ENCODE results near the gene CNTF. TPM values are rescaled to one million over a fixed set of nuclear protein-coding genes. Genes with fewer than 3 reads are reported as not detected.

The CNTF gene
- total and polyA plus RNA-seq, 2 experiments from 2014 or later, result 0.24 to 1.8 TPM

DNA sequence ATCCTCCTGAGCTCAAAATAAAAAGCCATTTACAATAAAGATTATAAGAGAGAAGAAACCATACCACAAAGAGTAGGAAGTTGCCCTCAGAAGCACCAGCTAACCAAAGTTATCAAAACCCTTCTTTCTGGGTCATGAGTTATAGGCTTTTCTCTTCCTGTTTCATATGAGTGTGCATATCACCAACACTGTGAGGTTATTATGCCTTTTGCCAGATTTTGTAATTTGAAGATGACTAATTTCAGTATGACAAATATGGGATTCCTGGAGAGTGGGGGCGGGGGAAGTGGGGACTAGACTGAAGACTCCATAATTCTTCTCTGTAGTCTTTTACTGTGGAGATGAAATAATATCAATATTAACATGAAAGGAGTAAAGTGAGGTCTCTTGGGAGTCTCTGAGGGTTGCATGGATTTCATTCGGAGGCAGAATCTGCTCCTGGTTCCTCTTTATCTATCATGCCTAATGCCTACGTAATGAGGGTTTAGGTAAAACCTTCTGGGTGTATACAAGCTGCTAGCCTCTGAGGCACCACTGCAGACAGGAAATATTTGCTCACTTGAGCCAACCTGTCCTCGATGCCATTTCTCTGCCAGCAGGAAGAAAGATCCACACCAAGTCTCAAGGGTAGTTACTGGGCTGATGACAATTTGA, 48.9 kb upstream of the CNTF start:
- Mint-ChIP-seq H3K4me1 (peaks cover 7% of the 10 kb centered on the region; the same call in 2 of the 3 replicates), H3K4me3 (no peak overlapping the region), H3K27me3 (ENCODE audit: insufficient read depth, low read depth, poor library complexity) (peaks cover 9% of the 10 kb centered on the region), H3K27ac (no peak overlapping the region), H3K9me3 (no peaks in the 10 kb centered on the region), H3K36me3 (ENCODE audit: low read depth) (peaks cover 6% of the 10 kb centered on the region; the same call in 2 of the 3 replicates)
- H4K20me1 ChIP-seq (replicated peaks; ENCODE audit: insufficient read depth), result no peaks in the 10 kb centered on the region
- H3K9me2 ChIP-seq (ENCODE audit: insufficient read depth), result no peaks in the 10 kb centered on the region
- no peak overlapping the region for H2AFZ ChIP-seq
- TF ChIP-seq POLR2AphosphoS5 (IDR thresholded peaks at IDR 0.05; ENCODE audit: low read depth) (no peak), CTCF (conservative IDR thresholded peaks at IDR 0.05; ENCODE audit: low read depth in 2 of 2) (no peak), ETS1 (IDR thresholded peaks at IDR 0.05) (no peak), EZH2 (IDR thresholded peaks at IDR 0.05; ENCODE audit: low read depth, unreplicated experiment) (no peak), NANOG (IDR thresholded peaks at IDR 0.05; ENCODE audit: borderline replicate concordance) (no peak)
- H3K36me3 ChIP-seq (ENCODE audit: insufficient read depth), result no peaks in the 10 kb centered on the region
- H3K27me3 ChIP-seq (ENCODE audit: insufficient read depth), result no peaks in the 10 kb centered on the region
- no peaks in the 10 kb centered on the region for H3K4me1 ChIP-seq (ENCODE audit: insufficient read depth)
- H3K4me3 ChIP-seq, result no peak overlapping the region
- no peak for ATAC-seq
- H3F3A ChIP-seq (replicated peaks; ENCODE audit: low read depth), result no peaks in the 10 kb centered on the region
- H3K27ac ChIP-seq (ENCODE audit: low read depth), result no peak overlapping the region
- no peak overlapping the region for H3K4me2 ChIP-seq
- H3K79me2 ChIP-seq (replicated peaks; ENCODE audit: insufficient read depth), result no peaks in the 10 kb centered on the region
- no peak for DNase-seq (ENCODE audit: low spot score)

GRCh38 chr11:58574881-58575280, 47.6 kb upstream of the CNTF start:
- peaks cover 15% of the 10 kb centered on the region for H3K27me3 Mint-ChIP-seq (ENCODE audit: insufficient read depth, low read depth, poor library complexity)
- H3K4me3 ChIP-seq, result no peak overlapping the region
- H3K27ac ChIP-seq (ENCODE audit: low read depth), result no peak overlapping the region
- H3K9me3 Mint-ChIP-seq, result no peaks in the 10 kb centered on the region
- H3K4me3 Mint-ChIP-seq, result no peak overlapping the region
- peaks cover 3% of the 10 kb centered on the region for H3K79me2 ChIP-seq (replicated peaks; ENCODE audit: insufficient read depth)
- ATAC-seq (no peak), DNase-seq (ENCODE audit: low spot score) (no peak)
- H4K20me1 ChIP-seq (replicated peaks; ENCODE audit: insufficient read depth), result no peaks in the 10 kb centered on the region
- H3F3A ChIP-seq (replicated peaks; ENCODE audit: low read depth), result no peaks in the 10 kb centered on the region
- no peak overlapping the region for H2AFZ ChIP-seq
- H3K4me1 ChIP-seq (ENCODE audit: insufficient read depth), result no peaks in the 10 kb centered on the region
- H3K27me3 ChIP-seq (ENCODE audit: insufficient read depth), result no peaks in the 10 kb centered on the region
- no peak overlapping the region for H3K27ac Mint-ChIP-seq
- H3K36me3 ChIP-seq (ENCODE audit: insufficient read depth), result no peaks in the 10 kb centered on the region
- H3K4me1 Mint-ChIP-seq, result peaks cover 7% of the 10 kb centered on the region; the same call in 2 of the 3 replicates
- no peaks in the 10 kb centered on the region for H3K9me2 ChIP-seq (ENCODE audit: insufficient read depth)
- peaks cover 9% of the 10 kb centered on the region; the same call in 2 of the 3 replicates for H3K36me3 Mint-ChIP-seq (ENCODE audit: low read depth)
- H3K4me2 ChIP-seq, result no peak overlapping the region
- TF ChIP-seq, protein P1, sequence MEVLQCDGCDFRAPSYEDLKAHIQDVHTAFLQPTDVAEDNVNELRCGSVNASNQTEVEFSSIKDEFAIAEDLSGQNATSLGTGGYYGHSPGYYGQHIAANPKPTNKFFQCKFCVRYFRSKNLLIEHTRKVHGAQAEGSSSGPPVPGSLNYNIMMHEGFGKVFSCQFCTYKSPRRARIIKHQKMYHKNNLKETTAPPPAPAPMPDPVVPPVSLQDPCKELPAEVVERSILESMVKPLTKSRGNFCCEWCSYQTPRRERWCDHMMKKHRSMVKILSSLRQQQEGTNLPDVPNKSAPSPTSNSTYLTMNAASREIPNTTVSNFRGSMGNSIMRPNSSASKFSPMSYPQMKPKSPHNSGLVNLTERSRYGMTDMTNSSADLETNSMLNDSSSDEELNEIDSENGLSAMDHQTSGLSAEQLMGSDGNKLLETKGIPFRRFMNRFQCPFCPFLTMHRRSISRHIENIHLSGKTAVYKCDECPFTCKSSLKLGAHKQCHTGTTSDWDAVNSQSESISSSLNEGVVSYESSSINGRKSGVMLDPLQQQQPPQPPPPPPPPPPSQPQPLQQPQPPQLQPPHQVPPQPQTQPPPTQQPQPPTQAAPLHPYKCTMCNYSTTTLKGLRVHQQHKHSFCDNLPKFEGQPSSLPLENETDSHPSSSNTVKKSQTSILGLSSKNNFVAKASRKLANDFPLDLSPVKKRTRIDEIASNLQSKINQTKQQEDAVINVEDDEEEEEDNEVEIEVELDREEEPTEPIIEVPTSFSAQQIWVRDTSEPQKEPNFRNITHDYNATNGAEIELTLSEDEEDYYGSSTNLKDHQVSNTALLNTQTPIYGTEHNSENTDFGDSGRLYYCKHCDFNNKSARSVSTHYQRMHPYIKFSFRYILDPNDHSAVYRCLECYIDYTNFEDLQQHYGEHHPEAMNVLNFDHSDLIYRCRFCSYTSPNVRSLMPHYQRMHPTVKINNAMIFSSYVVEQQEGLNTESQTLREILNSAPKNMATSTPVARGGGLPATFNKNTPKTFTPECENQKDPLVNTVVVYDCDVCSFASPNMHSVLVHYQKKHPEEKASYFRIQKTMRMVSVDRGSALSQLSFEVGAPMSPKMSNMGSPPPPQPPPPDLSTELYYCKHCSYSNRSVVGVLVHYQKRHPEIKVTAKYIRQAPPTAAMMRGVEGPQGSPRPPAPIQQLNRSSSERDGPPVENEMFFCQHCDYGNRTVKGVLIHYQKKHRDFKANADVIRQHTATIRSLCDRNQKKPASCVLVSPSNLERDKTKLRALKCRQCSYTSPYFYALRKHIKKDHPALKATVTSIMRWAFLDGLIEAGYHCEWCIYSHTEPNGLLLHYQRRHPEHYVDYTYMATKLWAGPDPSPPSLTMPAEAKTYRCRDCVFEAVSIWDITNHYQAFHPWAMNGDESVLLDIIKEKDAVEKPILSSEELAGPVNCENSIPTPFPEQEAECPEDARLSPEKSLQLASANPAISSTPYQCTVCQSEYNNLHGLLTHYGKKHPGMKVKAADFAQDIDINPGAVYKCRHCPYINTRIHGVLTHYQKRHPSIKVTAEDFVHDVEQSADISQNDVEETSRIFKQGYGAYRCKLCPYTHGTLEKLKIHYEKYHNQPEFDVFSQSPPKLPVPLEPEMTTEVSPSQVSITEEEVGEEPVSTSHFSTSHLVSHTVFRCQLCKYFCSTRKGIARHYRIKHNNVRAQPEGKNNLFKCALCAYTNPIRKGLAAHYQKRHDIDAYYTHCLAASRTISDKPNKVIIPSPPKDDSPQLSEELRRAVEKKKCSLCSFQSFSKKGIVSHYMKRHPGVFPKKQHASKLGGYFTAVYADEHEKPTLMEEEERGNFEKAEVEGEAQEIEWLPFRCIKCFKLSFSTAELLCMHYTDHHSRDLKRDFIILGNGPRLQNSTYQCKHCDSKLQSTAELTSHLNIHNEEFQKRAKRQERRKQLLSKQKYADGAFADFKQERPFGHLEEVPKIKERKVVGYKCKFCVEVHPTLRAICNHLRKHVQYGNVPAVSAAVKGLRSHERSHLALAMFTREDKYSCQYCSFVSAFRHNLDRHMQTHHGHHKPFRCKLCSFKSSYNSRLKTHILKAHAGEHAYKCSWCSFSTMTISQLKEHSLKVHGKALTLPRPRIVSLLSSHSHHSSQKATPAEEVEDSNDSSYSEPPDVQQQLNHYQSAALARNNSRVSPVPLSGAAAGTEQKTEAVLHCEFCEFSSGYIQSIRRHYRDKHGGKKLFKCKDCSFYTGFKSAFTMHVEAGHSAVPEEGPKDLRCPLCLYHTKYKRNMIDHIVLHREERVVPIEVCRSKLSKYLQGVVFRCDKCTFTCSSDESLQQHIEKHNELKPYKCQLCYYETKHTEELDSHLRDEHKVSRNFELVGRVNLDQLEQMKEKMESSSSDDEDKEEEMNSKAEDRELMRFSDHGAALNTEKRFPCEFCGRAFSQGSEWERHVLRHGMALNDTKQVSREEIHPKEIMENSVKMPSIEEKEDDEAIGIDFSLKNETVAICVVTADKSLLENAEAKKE (CRISPR knock-in tag; IDR thresholded peaks at IDR 0.05), result no peak
- TF ChIP-seq STAT1 (IDR thresholded peaks at IDR 0.05; ENCODE audit: unreplicated experiment) (no peak), ZNF114 (CRISPR knock-in tag; IDR thresholded peaks at IDR 0.05) (no peak), JUNB (IDR thresholded peaks at IDR 0.05; ENCODE audit: unreplicated experiment) (no peak), CTCF (conservative IDR thresholded peaks at IDR 0.05; ENCODE audit: low read depth in 2 of 2) (no peak), EZH2phosphoT487 (IDR thresholded peaks at IDR 0.05; ENCODE audit: unreplicated experiment) (no peak)

Measured in GM23338 (cell line).